ENCODE data around the gene PODN. TPM values are rescaled to one million over a fixed set of nuclear protein-coding genes. Genes with fewer than 3 reads are reported as not detected.

The PODN gene
- total and polyA plus RNA-seq, 11 donors = 5.2 to 61.8 (median 16.7) TPM

- Histone ChIP-seq H3K4me3 (no peak overlapping the region), H3K4me1 (peaks cover 0 to 19% (median 0%) of the 10 kb centered on the region in 12 donors), H3K27ac (no peak overlapping the region), H3K36me3 (peaks cover 0 to 41% (median 0%) of the 10 kb centered on the region in 9 donors), H3K27me3 (no peaks in the 10 kb centered on the region), H3K9me3 (no peaks in the 10 kb centered on the region)
- DNase-seq (peak in 3 of 5 donors; percentile 5 to 44 (median 16)), ATAC-seq (no peak)
- WGBS, 4 donors = 94 to 100% (median 96%) methylated on average over 6 to 9 of the region's 9 CpGs
- no peak for TF ChIP-seq POLR2A (IDR thresholded peaks at IDR 0.05)
- TF ChIP-seq CTCF (IDR thresholded peaks at IDR 0.05) = no peak
- intact Hi-C loops (cut with DNase I) = no loop called here
Observed at GRCh38 chr1:53076165-53076564, 14.2 kb downstream of the PODN start.

GRCh38 chr1:53076721-53077598 lies 14.9 kb downstream of the PODN start:
- no peak for ATAC-seq
- 90 to 91% (median 91%) methylated on average over 16 to 19 of the region's 19 CpGs for WGBS, 4 donors
- TF ChIP-seq POLR2A (IDR thresholded peaks at IDR 0.05) (no peak), CTCF (IDR thresholded peaks at IDR 0.05) (no peak)
- Histone ChIP-seq H3K27me3 (no peaks in the 10 kb centered on the region), H3K36me3 (peaks cover 0 to 43% (median 0%) of the 10 kb centered on the region in 9 donors), H3K4me1 (peaks cover 0 to 19% (median 0%) of the 10 kb centered on the region in 12 donors), H3K27ac (no peak overlapping the region), H3K9me3 (no peaks in the 10 kb centered on the region), H3K4me3 (no peak overlapping the region)
- DNase-seq = peak in 3 of 5 donors; percentile 23 to 55 (median 26)
- intact Hi-C loops (cut with DNase I) = no loop called here

- no peaks in the 10 kb centered on the region for H3K9me3 ChIP-seq
- no peak overlapping the region for H3K27ac ChIP-seq
- TF ChIP-seq POLR2A (IDR thresholded peaks at IDR 0.05) (no peak), CTCF (IDR thresholded peaks at IDR 0.05) (no peak)
- WGBS, 4 donors = 92 to 97% (median 94%) methylated on average over 13 of the region's 13 CpGs
- peaks cover 0 to 19% (median 0%) of the 10 kb centered on the region in 12 donors for H3K4me1 ChIP-seq
- no peak for ATAC-seq
- intact Hi-C loops (cut with DNase I) = no loop called here
- H3K4me3 ChIP-seq = no peak overlapping the region
- DNase-seq = peak in 3 of 5 donors; percentile 9 to 28 (median 24)
- no peaks in the 10 kb centered on the region for H3K27me3 ChIP-seq
- H3K36me3 ChIP-seq = peaks cover 0 to 49% (median 0%) of the 10 kb centered on the region in 9 donors
Observed at GRCh38 chr1:53077599-53077965, 15.6 kb downstream of the PODN start.

GRCh38 chr1:53078333-53079101 lies 16.5 kb downstream of the PODN start:
- Histone ChIP-seq H3K9me3 (no peaks in the 10 kb centered on the region), H3K27ac (no peak overlapping the region), H3K36me3 (peaks cover 0 to 51% (median 0%) of the 10 kb centered on the region in 9 donors), H3K27me3 (no peaks in the 10 kb centered on the region), H3K4me1 (peaks cover 0 to 13% (median 0%) of the 10 kb centered on the region in 12 donors), H3K4me3 (no peak overlapping the region)
- no peak for ATAC-seq
- WGBS, 4 donors = 92 to 95% (median 93%) methylated on average over 42 to 46 of the region's 46 CpGs
- TF ChIP-seq CTCF (IDR thresholded peaks at IDR 0.05) (no peak), POLR2A (IDR thresholded peaks at IDR 0.05) (no peak)
- DNase-seq = peak in 3 of 5 donors; percentile 18 to 58 (median 19)
- intact Hi-C loops (cut with DNase I) = no loop called here
